Lower lobe of right lung (tissue), 2 donors: Measurements from ENCODE around the gene MON2. TPM values are rescaled to one million over a fixed set of nuclear protein-coding genes. Genes with fewer than 3 reads are reported as not detected.

Source experiments
- ATAC-seq, 2 donors: fragments of 200-7000 bp; cut with Tn5 transposase; one replicate each; pipeline ENCODE4 v1.9.1; 2020 to 2022; ENCODE audit warnings: mild to moderate bottlenecking in 2 of 2, moderate library complexity in 2 of 2
- DNase-seq: peaks from one replicate; pipeline ENCODE4 v3.0.0-alpha.2; 2020
- H3K27ac ChIP-seq: fragments of 200-600 bp; one replicate; pipeline ENCODE4 v1.8.0; 2022
- H3K27me3 ChIP-seq: fragments of 200-600 bp; one replicate; pipeline ENCODE4 v1.8.0; 2022; ENCODE audit warnings: low read depth
- H3K36me3 ChIP-seq: fragments of 200-600 bp; one replicate; pipeline ENCODE4 v1.8.0; 2022; ENCODE audit warnings: mild to moderate bottlenecking
- H3K4me1 ChIP-seq: fragments of 200-600 bp; one replicate; pipeline ENCODE4 v1.8.0; 2022
- H3K4me3 ChIP-seq: fragments of 200-600 bp; one replicate; pipeline ENCODE4 v1.8.0; 2022; ENCODE audit warnings: mild to moderate bottlenecking
- H3K9me3 ChIP-seq: fragments of 200-600 bp; one replicate; pipeline ENCODE4 v1.8.0; 2022
- intact Hi-C: fragments of 100-400 bp; cut with DNase I; formaldehyde crosslinking; loops from one replicate; pipeline ENCODE4 v1.11.0; 2022
- total RNA-seq: library from RNA; stranded (reverse); fragmentation: NEBNext Ultra II Directional; extraction: Animal tissue kit (Norgen Biotek cat#: 25700); gene quantifications from one replicate; pipeline ENCODE4 v1.2.1, GENCODE V29; 2021
- TF ChIP-seq, protein P1 (sequence below): fragments of 200-600 bp; IDR thresholded peaks from one replicate; pipeline ENCODE4 v1.8.0; 2022; ENCODE audit warnings: antibody characterized with exemption, mild to moderate bottlenecking
- donor health status: DM: no; HTN: yes; CAD: no; lungs with severe emphysema.

MON2 gene
- total RNA-seq, 1 donor from 2014 or later = 48.6 TPM

- TF ChIP-seq, protein P1, sequence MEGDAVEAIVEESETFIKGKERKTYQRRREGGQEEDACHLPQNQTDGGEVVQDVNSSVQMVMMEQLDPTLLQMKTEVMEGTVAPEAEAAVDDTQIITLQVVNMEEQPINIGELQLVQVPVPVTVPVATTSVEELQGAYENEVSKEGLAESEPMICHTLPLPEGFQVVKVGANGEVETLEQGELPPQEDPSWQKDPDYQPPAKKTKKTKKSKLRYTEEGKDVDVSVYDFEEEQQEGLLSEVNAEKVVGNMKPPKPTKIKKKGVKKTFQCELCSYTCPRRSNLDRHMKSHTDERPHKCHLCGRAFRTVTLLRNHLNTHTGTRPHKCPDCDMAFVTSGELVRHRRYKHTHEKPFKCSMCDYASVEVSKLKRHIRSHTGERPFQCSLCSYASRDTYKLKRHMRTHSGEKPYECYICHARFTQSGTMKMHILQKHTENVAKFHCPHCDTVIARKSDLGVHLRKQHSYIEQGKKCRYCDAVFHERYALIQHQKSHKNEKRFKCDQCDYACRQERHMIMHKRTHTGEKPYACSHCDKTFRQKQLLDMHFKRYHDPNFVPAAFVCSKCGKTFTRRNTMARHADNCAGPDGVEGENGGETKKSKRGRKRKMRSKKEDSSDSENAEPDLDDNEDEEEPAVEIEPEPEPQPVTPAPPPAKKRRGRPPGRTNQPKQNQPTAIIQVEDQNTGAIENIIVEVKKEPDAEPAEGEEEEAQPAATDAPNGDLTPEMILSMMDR = no peak
- peak in 1 of 2 donors; percentile 60 for ATAC-seq
- no peak overlapping the region for H3K27ac ChIP-seq
These were observed 158.6 kb downstream of the MON2 start for GRCh38 chr12:62625228-62625627.

GRCh38 chr12:62627181-62627580 lies 160.6 kb downstream of the MON2 start:
- H3K27me3 ChIP-seq = no peaks in the 10 kb centered on the region
- no peaks in the 10 kb centered on the region for H3K36me3 ChIP-seq
- no peaks in the 10 kb centered on the region for H3K9me3 ChIP-seq
- peaks cover 2% of the 10 kb centered on the region for H3K4me1 ChIP-seq
- DNase-seq = no peak
- intact Hi-C loops = no loop called here
- no peak overlapping the region for H3K4me3 ChIP-seq
- H3K27ac ChIP-seq = no peak overlapping the region
- no peak for ATAC-seq
- TF ChIP-seq, protein P1 = no peak

More at GRCh38 chr12:62625228-62625627, 158.6 kb downstream of the MON2 start:
- H3K4me1 ChIP-seq = no peaks in the 10 kb centered on the region
- DNase-seq = no peak
- no peaks in the 10 kb centered on the region for H3K36me3 ChIP-seq
- H3K27me3 ChIP-seq = no peaks in the 10 kb centered on the region
- H3K9me3 ChIP-seq = no peaks in the 10 kb centered on the region
- intact Hi-C loops = no loop called here
- H3K4me3 ChIP-seq = no peak overlapping the region

DNA sequence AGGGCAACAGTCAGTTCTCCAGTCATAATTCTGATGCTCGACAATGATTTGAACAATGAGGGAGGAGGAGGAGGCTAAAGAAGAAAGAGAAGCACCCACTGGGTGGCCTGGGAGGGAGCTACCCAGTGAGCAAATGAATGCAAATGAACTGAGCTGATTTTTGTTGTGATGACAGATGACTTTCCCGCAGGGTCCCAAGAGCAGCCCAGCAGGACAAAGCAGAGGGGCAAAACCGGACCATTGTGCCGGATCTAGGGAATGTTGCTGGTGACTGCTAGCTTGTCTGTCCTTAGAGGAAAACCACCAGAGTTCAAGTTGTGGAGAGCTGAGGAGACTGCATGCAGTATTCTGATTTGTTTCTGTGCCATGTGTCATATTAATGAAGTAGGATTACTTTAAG lies 162.8 kb downstream of the MON2 start:
- Histone ChIP-seq H3K27me3 (no peaks in the 10 kb centered on the region), H3K9me3 (no peaks in the 10 kb centered on the region), H3K4me3 (no peak overlapping the region), H3K27ac (no peak overlapping the region), H3K4me1 (peaks cover 10% of the 10 kb centered on the region), H3K36me3 (no peaks in the 10 kb centered on the region)
- intact Hi-C loops = no loop called here
- DNase-seq (no peak), ATAC-seq (no peak)
- TF ChIP-seq, protein P1 = no peak

- H3K9me3 ChIP-seq = no peaks in the 10 kb centered on the region
These were observed 163.5 kb downstream of the MON2 start for GRCh38 chr12:62629971-62630739.

DNA sequence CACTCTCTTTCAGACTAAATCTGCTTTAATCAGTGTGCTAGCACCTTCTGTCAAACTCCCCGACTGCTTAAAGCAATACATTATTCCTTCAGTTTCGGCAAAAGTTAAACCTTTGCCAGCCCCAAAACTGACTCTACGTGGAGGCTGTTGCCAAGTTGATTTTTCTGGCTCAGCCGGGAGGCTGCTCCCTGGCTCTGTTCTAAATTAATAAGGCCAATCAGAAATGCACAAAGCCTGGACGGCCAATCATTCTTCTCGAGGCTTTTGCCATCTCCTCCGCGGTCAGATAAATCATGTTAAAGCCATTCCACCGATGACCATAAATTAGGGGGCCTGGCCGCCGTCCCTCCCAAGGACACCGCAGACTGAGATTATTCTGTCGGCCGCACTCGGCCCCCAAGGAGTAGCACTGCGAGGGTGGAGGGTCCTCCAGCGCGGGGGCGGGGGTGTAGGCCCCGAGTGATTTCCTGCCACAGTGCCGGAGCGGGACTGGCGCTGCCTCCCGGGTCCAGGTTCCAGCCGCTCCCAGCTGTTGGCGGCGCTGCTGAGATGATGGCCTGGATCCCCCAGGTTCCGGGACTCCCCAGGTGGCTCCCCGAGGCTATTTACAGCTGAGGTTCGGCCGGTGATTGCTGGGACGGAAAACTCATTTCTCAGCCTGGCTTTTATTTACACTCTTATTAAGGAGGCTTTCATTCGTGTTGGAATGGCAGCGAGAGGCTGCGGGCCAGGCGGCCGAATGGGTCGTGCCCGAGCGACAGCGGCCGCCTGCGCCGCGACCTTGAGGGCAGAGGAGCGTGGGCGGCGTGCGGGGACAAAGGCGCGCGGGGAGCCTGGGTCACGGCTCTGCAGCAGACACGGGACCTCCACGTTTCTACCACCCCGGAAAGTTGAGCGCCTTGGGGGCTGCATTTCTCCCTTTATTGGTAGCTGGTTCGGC lies 165.1 kb downstream of the MON2 start:
- H3K4me1 ChIP-seq = peaks cover 10% of the 10 kb centered on the region
- DNase-seq (peak; percentile 64), ATAC-seq (peak; percentile 87 to 92)
- H3K36me3 ChIP-seq = no peaks in the 10 kb centered on the region
- H3K27me3 ChIP-seq = no peaks in the 10 kb centered on the region
- TF ChIP-seq, protein P1 = peak; percentile 36
- intact Hi-C loops = no loop called here
- no peaks in the 10 kb centered on the region for H3K9me3 ChIP-seq
- H3K4me3 ChIP-seq = peak overlapping the region; percentile 63
- peak overlapping the region; percentile 42 for H3K27ac ChIP-seq

More at GRCh38 chr12:62629971-62630739, 163.5 kb downstream of the MON2 start:
- DNase-seq (no peak), ATAC-seq (no peak)
- peaks cover 10% of the 10 kb centered on the region for H3K4me1 ChIP-seq
- TF ChIP-seq, protein P1 = no peak
- intact Hi-C loops = no loop called here
- no peaks in the 10 kb centered on the region for H3K36me3 ChIP-seq
- no peak overlapping the region for H3K27ac ChIP-seq
- no peaks in the 10 kb centered on the region for H3K27me3 ChIP-seq
- no peak overlapping the region for H3K4me3 ChIP-seq
